Memory B cell (primary cell): ENCODE results near the gene LTBR.

Experiments
- ATAC-seq: fragments of 150-1000 bp; cut with Tn5 transposase; 2 replicates; pipeline ENCODE4 v1.10.0; 2021; ENCODE audit warnings: low read depth, mild to moderate bottlenecking, moderate library complexity
- DNase-seq, 2 donors: peaks; one replicate each; pipeline ENCODE4 v3.0.0; 2022; ENCODE audit warnings: low spot score in 2 of 2
- H3K27ac Mint-ChIP-seq: one replicate; pipeline ENCODE4 v1.8.0; 2022; ENCODE audit warnings: mild to moderate bottlenecking, moderate library complexity, mixed read lengths
- H3K27me3 Mint-ChIP-seq: one replicate; pipeline ENCODE4 v1.8.0; 2022; ENCODE audit warnings: mixed read lengths
- H3K36me3 Mint-ChIP-seq: one replicate; pipeline ENCODE4 v1.8.0; 2022; ENCODE audit warnings: mild to moderate bottlenecking, mixed read lengths
- H3K4me1 Mint-ChIP-seq: one replicate; pipeline ENCODE4 v1.8.0; 2022; ENCODE audit warnings: mixed read lengths
- H3K4me3 Mint-ChIP-seq: one replicate; pipeline ENCODE4 v1.8.0; 2022; ENCODE audit warnings: mild to moderate bottlenecking, moderate library complexity, mixed read lengths
- H3K9me3 Mint-ChIP-seq: one replicate; pipeline ENCODE4 v1.8.0; 2022; ENCODE audit warnings: mixed read lengths

LTBR gene

GRCh38 chr12:6355491-6356373 lies 28.2 kb upstream of the LTBR start:
- ATAC-seq: no peak
- H3K36me3 Mint-ChIP-seq: no peaks in the 10 kb centered on the region
- no peak overlapping the region for H3K4me3 Mint-ChIP-seq
- H3K27ac Mint-ChIP-seq: no peak overlapping the region
- peaks cover 34% of the 10 kb centered on the region for H3K27me3 Mint-ChIP-seq
- peaks cover 5% of the 10 kb centered on the region for H3K4me1 Mint-ChIP-seq
- DNase-seq: no peak
- H3K9me3 Mint-ChIP-seq: no peaks in the 10 kb centered on the region

GRCh38 chr12:6356374-6356820 lies 27.6 kb upstream of the LTBR start:
- ATAC-seq (no peak), DNase-seq (no peak)
- H3K27ac Mint-ChIP-seq: no peak overlapping the region
- peaks cover 34% of the 10 kb centered on the region for H3K27me3 Mint-ChIP-seq
- H3K4me1 Mint-ChIP-seq: peaks cover 5% of the 10 kb centered on the region
- H3K4me3 Mint-ChIP-seq: no peak overlapping the region
- H3K36me3 Mint-ChIP-seq: no peaks in the 10 kb centered on the region
- H3K9me3 Mint-ChIP-seq: no peaks in the 10 kb centered on the region

- ATAC-seq (no peak), DNase-seq (no peak)
- Mint-ChIP-seq H3K9me3 (no peaks in the 10 kb centered on the region), H3K4me1 (peaks cover 5% of the 10 kb centered on the region), H3K27ac (no peak overlapping the region), H3K4me3 (no peak overlapping the region), H3K36me3 (no peaks in the 10 kb centered on the region), H3K27me3 (peaks cover 34% of the 10 kb centered on the region)
These were observed 25.1 kb upstream of the LTBR start for GRCh38 chr12:6358881-6359280.

GRCh38 chr12:6360080-6360571 lies 23.8 kb upstream of the LTBR start:
- Mint-ChIP-seq H3K36me3 (no peaks in the 10 kb centered on the region), H3K9me3 (no peaks in the 10 kb centered on the region), H3K27me3 (peaks cover 28% of the 10 kb centered on the region), H3K4me3 (no peak overlapping the region), H3K4me1 (peaks cover 7% of the 10 kb centered on the region), H3K27ac (no peak overlapping the region)
- ATAC-seq (no peak), DNase-seq (no peak)

GRCh38 chr12:6360578-6361490 lies 23.1 kb upstream of the LTBR start:
- no peaks in the 10 kb centered on the region for H3K9me3 Mint-ChIP-seq
- no peak overlapping the region for H3K4me3 Mint-ChIP-seq
- H3K36me3 Mint-ChIP-seq: no peaks in the 10 kb centered on the region
- no peak for ATAC-seq
- H3K4me1 Mint-ChIP-seq: peaks cover 7% of the 10 kb centered on the region
- no peak overlapping the region for H3K27ac Mint-ChIP-seq
- no peak for DNase-seq
- H3K27me3 Mint-ChIP-seq: peaks cover 24% of the 10 kb centered on the region

GRCh38 chr12:6361834-6362233 lies 22.1 kb upstream of the LTBR start:
- Mint-ChIP-seq H3K4me3 (peak overlapping the region; percentile 1), H3K27me3 (peaks cover 16% of the 10 kb centered on the region), H3K27ac (no peak overlapping the region), H3K9me3 (no peaks in the 10 kb centered on the region), H3K4me1 (peaks cover 7% of the 10 kb centered on the region), H3K36me3 (no peaks in the 10 kb centered on the region)
- ATAC-seq (no peak), DNase-seq (no peak)

- no peak for ATAC-seq
- Mint-ChIP-seq H3K9me3 (peaks cover 3% of the 10 kb centered on the region), H3K4me1 (peaks cover 9% of the 10 kb centered on the region), H3K27me3 (peaks cover 14% of the 10 kb centered on the region), H3K27ac (no peak overlapping the region), H3K36me3 (no peaks in the 10 kb centered on the region), H3K4me3 (no peak overlapping the region)
- no peak for DNase-seq
These were observed 21.6 kb upstream of the LTBR start for GRCh38 chr12:6362403-6362802.

- peaks cover 14% of the 10 kb centered on the region for H3K27me3 Mint-ChIP-seq
- H3K9me3 Mint-ChIP-seq: peaks cover 4% of the 10 kb centered on the region
- no peak overlapping the region for H3K27ac Mint-ChIP-seq
- no peaks in the 10 kb centered on the region for H3K36me3 Mint-ChIP-seq
- no peak overlapping the region for H3K4me3 Mint-ChIP-seq
- DNase-seq (no peak), ATAC-seq (no peak)
- H3K4me1 Mint-ChIP-seq: peaks cover 10% of the 10 kb centered on the region
These were observed 21.0 kb upstream of the LTBR start for GRCh38 chr12:6363010-6363329.

- DNase-seq (peak in 1 of 2 donors; percentile 40), ATAC-seq (peak; percentile 78)
- Mint-ChIP-seq H3K36me3 (no peaks in the 10 kb centered on the region), H3K27me3 (peaks cover 14% of the 10 kb centered on the region), H3K27ac (no peak overlapping the region), H3K9me3 (peaks cover 4% of the 10 kb centered on the region), H3K4me3 (peak overlapping the region; percentile 51), H3K4me1 (peaks cover 10% of the 10 kb centered on the region)
These were observed 20.5 kb upstream of the LTBR start for GRCh38 chr12:6363330-6364043.

- peaks cover 10% of the 10 kb centered on the region for H3K4me1 Mint-ChIP-seq
- H3K27ac Mint-ChIP-seq: no peak overlapping the region
- H3K9me3 Mint-ChIP-seq: peaks cover 4% of the 10 kb centered on the region
- H3K4me3 Mint-ChIP-seq: no peak overlapping the region
- H3K27me3 Mint-ChIP-seq: peaks cover 12% of the 10 kb centered on the region
- no peak for ATAC-seq
- no peaks in the 10 kb centered on the region for H3K36me3 Mint-ChIP-seq
- DNase-seq: no peak
These were observed 20.0 kb upstream of the LTBR start for GRCh38 chr12:6364044-6364374.

GRCh38 chr12:6367065-6367968 lies 16.6 kb upstream of the LTBR start:
- Mint-ChIP-seq H3K27me3 (peaks cover 13% of the 10 kb centered on the region), H3K27ac (no peak overlapping the region), H3K4me3 (no peak overlapping the region), H3K9me3 (peaks cover 4% of the 10 kb centered on the region), H3K36me3 (no peaks in the 10 kb centered on the region), H3K4me1 (peaks cover 5% of the 10 kb centered on the region)
- ATAC-seq: peak; percentile 77
- DNase-seq: no peak

- peaks cover 4% of the 10 kb centered on the region for H3K9me3 Mint-ChIP-seq
- H3K4me1 Mint-ChIP-seq: peaks cover 5% of the 10 kb centered on the region
- no peak for ATAC-seq
- no peaks in the 10 kb centered on the region for H3K36me3 Mint-ChIP-seq
- H3K27me3 Mint-ChIP-seq: peaks cover 14% of the 10 kb centered on the region
- no peak for DNase-seq
- H3K27ac Mint-ChIP-seq: no peak overlapping the region
- H3K4me3 Mint-ChIP-seq: no peak overlapping the region
These were observed 15.7 kb upstream of the LTBR start for GRCh38 chr12:6367969-6368892.
